GM18519 (cell line): ENCODE measurements around the gene ASXL1.

Experiments
- ATAC-seq: cut with Tn5 transposase; IDR thresholded peaks from one replicate; pipeline ENCODE4 v1.9.1; 2021; ENCODE audit warnings: mild to moderate bottlenecking, moderate library complexity; ENCODE audit not compliant: unreplicated experiment, low FRiP score

The ASXL1 gene

DNA sequence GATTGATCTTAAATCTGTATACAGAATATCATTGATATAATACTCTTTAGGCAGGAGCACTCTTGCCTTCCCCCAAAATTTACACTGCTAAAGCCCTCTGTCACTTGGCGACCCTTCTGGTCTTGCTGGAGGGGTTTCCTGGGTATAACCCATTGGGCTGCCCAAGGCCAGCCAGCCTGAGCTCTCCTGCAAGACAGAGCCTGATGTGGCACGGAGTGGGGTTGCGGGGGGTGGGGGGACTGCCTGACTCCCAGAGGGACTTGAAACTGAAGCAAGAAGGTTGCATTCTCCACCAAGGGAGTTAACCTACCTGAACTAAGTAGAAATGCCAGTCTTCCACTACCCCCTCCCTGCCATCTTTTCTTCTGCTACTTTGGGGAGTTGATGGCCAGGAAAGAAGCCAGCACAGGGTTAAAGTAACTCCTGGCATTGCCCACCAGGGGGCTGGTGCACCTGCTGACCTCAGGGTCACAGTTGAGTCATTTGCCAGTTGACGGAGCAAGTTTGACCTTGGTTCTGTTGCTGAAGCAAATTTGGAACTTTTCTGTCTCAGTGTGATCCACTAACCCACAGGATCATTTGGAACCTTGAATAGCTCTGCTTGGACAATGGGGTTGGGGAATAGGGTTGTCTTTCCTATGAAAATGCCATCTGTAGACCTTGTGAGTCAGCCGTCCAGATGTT, 79.4 kb downstream of the ASXL1 start:
- no peak for ATAC-seq

DNA sequence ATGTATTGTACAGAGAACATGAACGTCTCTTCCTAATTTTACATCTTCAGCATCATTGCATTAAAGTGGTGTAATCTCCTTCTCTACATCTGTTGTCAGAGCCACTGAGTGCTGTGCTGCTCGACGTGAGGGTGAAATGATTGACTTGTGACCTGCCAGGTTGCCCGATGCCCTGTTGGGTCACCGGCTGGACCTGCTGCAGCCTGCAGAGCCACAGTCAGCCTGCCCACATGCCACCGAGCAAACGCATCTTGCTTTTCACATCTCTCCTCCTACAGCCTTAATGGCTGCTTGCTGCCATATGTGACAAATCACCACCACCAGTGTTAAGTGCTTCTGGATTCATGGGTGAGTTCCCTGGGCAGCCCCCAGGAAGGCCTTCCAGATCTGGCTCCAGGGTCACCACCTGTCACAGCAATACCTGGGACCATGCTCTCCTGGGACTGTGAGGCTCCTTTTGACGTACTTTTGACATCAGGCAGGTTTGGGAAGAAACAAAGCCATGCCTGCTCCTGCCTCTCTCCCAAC, 80.3 kb downstream of the ASXL1 start:
- no peak for ATAC-seq

DNA sequence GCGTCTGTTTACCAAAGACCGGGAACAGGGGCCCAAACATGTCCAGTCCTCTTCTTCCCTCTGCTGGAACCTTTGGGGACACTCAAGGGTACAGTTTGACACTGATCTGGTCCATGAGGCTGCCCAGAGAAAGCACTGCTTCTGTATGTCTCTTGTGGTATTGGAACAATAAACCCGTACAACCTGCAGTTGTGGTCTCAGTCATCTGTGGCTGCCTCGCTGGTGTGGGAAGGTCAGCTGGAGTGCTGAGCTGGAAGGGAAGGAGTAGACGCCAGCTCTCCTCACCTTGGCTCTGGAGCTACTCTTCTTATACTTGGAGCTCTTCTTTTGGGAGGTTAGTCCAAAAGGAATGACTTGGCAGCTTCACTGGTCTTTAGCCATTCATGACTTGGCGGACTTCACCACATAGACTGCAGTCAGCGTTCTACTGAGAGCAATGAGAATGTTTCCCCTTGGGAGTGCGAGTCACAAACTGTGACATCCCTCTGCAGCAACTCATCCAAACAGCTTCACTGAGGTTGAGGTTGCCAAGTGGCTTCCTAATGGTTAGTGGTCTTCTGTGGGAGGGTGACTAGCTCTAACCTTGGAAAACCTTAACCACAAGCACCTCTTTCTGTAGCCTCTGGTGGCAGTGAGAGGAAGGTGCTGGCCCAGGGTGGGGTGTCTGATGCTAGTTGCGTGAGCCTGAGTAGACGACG, 81.2 kb downstream of the ASXL1 start:
- ATAC-seq, result no peak

DNA sequence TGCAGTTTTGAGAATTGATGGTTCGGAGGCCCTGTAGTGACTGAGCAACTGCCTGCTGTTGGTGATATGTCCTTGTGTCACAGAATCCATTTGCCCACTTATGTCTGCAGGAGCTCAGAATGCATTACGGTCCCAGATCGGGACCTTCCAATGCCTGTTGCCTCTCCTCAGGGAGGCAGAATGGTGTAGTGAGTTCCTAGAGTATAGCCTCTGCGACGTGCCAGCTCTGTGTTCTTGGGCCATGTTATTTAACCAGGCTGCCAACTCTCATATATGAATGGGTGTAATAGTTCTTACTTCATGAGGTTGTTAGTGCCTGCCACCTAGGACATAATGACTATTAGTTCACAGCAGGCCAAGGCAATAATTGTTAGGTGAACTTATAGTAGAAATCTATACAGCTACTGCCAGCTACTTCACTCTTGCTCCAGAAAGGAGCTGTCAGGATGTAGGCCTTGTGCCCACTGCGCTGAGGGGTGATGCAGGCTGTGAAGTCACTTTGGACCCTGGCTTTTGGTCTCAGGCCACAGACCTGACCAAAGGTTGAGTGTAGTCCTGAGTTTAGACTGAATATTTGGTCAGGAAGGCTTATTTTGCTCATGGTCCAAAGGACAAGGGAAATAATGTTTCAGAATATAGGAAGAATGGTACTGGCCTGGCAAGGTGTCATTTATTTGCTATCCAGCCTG, 82.1 kb downstream of the ASXL1 start:
- no peak for ATAC-seq

DNA sequence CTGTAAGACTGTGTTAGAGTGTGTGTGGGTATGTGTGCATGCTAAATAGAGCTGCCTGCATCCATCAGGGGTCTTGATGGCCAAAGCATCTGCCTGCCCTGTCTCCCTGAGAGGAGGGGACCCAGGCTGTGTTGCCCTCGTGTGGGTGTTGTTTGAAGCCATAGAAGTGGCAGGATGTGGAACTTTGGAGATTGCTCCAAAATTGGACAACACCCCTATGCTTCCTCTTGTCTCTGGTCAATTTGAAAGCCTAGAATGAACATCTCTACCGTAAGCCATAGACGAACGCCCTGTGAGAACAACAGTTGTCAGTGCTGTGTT, 82.6 kb downstream of the ASXL1 start:
- no peak for ATAC-seq

DNA sequence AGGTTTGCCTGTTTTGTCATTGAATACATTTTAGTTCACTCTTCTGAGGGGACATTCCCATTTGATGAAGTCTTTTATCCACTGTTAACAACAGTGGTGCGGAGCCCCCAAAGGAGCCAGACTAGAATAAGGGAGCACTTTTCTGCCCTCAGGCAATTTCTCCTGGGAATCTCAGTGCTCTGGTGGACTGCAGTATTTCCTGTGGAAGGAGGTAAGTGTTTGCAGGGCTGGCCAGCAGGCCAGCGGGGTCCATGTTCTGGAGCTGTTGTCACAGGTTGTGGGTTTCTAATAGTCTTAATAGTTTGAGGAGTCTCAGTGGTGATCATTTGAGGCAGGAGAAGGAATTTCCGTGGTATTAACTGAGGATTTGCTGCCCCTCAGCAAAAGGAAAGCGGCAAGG, 83.5 kb downstream of the ASXL1 start:
- ATAC-seq, result no peak

DNA sequence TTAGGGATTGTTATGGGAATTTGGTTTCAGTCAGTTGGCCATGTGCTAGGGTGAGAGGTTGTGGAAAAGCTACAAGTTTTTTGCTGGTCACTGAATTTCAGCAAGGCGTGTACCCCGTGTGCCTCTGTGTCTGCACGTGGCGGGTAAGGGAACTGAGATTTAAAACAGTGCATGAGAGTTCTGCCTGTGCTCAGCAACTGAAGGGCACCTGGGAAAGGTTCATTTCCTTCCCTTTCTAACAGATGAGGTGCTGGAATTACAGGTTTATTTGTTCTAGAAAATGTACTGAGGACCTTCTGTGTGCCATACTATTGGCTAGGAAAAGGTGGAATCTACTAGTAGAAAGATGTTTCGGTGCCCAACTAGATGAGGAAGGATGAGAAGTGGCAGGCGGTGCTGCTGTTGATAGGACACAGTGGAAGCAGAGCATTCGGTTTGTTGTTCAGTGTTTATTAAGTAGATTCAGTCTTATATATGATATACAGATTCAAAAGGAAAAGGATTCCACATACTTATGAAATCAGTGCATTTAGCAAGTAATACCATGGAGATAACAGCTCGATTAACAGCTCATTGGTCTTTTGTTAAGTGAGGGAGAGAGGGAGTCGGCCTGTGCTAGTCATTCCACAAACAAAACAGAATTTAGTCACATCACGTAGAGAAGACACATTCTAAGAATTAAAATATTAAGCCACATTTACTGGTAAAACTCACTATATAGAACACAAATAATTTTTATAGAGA, 84.7 kb downstream of the ASXL1 start:
- no peak for ATAC-seq

DNA sequence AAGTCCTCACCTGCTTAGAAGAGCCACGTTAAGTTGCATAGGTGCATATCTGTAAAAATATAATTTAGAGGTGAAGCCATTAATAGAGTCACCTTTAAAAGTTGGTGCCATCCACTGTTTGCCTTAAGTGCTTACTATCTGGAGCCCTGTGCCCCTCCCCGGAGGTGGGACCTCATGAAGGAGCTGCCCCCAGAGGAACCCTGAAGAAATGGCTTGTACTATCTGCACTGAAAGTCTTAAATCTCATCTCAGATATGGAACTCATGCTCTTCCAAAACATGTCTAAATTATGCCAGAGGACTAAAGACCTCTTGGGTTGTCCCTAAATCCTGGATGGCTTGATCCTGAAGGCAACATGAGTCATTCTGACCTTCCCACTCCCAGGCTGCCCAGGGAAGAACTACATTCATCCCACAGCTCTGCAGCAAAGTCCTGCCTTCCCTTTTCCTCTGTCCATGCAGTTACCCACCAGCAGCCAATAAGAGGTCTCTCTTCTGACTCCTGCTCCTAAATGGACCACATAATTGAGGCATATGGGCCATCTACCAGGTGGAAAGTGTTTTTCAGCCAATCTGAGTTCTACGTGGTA, 85.3 kb downstream of the ASXL1 start:
- no peak for ATAC-seq

DNA sequence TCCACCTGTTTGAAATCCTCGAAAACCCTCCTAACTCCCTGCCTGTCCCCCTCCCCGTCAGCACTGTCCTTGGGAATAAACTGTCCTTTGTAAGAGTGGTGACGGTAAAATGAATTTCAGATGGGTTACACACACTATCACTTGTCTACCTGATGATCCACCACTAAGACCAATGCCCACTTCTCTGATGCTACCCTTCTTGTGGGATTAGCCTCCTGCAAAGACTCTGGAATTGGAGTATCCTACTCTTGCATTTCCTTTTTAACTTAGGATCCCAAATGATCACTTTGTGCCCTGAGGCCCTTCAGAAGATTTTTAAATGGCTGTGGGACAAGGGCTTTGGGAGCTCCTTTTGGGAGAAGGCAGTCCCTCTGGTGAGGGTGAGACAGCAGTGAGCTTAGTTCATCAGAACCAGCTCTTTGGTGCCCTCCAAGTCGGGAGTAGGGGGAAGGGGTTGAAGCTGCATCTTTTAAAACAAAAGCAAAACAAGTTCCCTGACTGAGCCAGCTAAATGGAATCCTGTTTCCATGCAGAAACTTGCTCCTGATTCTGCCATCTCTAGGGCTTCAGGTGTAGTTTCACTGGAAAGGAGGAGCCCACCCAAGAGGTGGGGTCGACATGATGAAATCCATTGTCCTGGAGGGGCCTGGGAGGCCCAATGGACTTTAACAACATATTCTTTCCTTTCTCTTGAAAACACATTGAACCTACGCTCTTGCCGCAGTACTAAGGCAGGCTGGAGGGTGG, 86.5 kb downstream of the ASXL1 start:
- ATAC-seq, result no peak

DNA sequence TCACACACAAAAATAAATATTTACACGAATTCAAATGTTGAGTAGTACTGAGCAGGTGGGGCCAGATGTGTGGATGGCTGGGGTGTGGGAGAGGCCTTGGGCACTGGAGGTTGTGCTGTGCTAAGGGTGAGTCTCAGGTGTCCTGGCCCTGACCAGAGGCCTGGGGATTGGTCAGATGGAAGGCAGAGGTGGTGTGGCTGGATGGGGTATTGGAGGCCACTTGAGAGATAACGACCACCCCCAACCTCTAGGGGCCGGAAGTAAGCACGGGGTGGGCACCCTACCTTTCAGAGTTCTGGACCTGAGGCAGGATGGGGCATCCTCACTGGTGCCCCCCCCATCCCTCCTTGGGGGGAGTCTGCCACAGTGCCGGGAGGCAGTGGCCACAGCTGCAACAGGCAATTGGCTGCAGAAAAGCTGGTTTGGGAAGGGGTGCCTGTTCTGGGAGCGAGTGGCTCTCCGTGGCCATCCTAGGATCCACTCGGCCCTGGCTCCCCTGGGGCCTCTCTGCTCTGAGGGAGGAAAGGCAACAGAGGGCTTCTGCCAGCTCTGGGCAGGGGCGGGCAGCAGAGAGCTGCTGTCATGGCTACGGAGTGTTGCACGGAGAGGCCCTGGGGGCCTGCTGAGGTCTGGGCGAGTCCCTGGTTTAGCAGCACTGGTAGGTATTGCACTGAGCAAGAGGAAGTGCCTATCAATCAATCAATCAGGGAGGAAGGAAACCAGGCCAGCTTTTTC, 87.6 kb downstream of the ASXL1 start:
- no peak for ATAC-seq

DNA sequence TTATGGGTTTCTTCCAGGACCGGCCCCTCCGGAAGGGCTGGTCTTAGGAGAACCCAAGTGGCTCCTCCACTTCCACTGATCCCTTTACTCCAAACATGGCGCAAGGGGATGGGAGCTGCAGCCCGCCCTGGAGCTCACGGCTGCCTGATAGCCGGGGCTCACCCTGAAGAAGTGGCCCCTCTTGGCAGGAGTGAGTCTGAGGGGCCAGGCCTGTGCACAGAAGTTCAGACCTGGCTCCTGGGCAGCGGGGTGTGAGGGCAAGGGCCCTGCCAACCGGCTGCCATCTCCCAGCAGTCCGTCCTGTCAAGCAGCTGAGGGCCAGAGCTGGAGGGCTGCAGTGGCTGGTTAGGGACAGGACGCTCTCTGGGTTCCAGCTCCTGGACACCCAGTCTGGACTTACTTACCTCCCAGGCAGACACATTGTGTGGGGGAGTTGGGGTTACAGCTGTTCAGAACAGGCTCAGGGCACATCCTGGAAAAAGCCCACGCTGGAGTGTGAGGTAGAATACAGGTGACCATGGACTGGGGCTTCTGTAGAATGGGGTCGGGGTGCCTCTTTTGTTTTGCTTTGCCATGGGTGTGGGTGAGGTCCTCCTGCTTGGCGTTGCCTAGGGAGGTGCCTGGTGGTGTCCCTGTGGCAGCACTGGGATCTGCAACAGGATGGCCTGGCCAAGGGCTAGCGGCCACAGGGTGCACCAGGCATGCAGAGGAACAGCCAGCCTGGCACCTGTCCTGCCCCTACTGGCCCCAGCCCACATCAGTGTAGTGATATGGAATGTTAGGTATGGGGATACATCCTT, 88.4 kb downstream of the ASXL1 start:
- ATAC-seq, result no peak

DNA sequence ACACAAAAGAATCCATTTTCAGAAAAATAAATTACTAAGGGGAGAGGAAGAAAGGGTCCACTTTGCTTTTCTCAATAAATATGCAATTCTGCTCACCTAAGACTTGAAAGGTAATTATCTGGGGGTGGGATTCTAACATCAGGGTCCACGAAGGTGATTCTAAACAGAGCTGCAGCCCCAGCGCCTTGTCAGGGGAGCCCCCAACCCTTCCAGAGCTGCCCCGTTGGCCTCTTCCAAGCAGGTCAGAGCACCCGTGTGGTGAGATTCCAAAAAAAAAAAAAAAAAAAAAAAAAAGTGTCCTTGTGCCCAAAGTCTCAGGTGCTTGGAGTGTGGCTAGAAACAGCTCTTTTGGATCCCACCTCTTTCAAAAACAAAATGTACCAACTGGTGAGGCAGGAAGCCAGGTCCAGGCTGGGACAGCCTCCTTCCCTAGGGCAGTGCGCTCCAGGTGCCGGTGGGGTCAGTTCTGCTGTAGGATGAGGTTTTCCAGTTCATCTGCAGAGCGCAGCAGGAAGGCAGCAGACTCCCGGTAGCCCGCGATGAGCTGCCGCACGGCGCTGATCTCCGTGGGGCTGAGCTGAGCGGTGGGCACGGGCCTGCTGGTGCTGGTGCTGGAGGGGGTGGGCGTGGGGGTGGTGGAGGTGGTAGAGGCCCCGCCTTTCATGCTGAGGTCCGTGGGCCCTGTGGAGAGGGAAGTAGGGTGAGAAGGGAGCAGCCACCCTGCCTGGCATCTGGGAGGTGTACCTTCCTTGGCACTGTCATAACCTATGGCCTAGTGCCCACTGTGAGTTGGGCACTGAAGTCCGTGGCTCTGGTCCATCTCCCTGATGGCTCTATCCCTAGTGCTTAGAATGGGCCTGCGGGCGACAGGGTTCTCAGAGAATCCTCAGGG, 89.3 kb downstream of the ASXL1 start:
- ATAC-seq, result no peak

DNA sequence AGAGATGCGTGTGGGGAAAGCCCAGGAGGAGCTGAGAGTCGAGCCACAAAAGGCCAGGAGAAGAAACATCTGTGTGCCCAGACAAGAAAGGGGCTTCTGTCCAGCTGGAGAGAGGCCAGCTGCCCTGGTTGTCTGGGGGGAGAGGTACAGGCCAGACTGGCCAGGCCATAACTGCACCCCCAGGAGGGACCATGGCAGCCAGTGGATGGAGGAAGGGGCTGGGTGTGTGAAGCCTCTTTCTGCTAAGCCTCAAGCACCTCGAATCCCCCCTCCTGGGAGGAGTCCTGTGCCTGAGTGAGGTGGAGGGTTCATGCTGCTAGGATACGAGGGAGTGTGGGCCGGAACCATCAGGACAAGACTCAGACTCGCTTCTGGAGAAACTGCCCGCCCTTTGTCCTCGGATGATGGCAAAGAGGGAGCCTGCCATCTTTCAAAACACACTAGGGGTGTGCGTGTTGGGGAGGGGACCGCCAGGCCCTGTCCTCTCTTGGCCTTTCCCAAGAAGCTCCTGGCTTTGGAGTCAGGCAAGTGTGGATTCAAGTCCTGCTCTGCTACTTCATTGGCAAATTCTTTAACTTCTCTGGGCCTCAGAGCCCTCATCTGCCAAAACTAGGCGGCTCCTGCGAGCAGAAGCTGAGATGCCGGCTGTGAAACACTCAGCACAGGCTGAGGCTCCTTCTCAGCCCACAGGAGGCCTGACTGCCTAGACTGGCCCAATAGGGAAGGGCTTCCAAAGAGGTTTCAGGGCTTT, 90.3 kb downstream of the ASXL1 start:
- no peak for ATAC-seq

DNA sequence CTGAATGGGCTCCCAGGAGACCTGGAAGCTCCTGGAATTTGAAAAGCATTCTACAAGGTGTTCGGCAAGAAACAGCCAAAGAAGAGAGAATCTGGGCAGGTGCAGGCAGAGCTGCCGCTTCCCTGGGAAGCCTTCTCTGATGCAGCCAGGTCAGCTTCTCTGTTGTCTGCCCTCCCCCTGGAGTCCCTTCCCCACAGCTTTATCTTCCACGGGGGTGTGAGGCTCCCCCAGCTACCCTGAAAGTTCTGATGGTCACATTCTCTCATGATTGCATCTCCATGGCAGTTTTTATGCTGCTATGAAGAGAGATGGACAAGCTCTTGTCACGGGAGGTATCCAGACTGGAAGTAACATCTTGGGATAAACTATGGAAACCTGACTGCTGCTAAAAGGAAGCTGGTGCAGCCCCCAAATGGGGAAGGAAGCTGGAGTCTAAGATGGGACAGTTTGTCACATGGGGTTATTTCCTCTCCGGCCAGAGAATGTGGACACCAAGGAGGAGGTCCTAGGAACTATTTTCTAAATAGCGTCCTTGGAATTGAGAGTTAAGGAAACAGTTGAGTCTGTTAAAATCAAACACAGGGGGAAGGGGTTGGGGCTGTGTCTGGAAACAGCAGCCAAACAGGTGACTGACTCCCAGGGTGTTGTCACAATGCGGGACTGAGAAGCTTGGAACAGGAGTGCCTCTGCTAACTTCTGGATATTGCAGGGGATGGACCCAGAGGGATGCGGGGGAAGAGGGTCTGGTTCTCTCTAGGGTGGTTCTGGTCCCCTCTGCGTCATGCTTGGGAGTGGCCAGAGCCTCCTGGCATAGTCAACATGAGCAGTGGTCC, 91.1 kb downstream of the ASXL1 start:
- ATAC-seq, result no peak

DNA sequence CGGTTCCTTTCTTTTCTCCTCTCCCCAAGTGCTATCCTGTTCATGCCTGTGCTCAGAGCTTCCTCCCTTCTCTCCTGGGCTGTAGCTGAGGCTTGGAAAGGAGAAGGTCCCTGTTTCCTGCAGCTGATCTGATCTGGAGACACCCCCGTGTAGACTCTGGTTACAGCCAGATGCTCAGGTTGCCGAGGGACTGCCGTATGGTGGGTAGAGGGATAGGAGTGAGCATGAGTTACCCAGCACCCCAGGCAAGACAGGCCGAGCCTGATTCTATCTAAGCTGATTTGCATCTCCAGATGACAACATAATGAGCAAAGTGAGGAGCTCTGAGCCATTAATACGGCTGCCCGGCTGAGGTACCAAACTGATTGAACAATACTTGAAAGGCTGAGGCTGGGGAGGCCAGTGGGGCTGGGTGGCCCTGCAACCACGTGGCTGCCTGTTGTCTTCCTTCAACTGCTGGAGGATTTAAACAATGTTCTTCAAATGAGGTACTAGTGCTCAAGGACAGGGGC, 91.8 kb downstream of the ASXL1 start:
- no peak for ATAC-seq
